Right lobe of liver (tissue), 4 donors: ENCODE results near the gene ADPRHL1.

Source experiments
- POLR2A ChIP-seq: fragments of 450-650 bp; IDR thresholded peaks from one replicate; pipeline ENCODE4 v1.6.1; 2017; ENCODE audit warnings: antibody characterized with exemption, mild to moderate bottlenecking
- TF ChIP-seq, protein P1 (sequence below), 4 donors: fragments of 200-600 bp in 3 of 4; fragments of 450-650 bp in 1 of 4; IDR thresholded peaks; one replicate each; pipeline versions ENCODE4 v1.5.1 to v1.8.0; 2016 to 2022; ENCODE audit warnings: antibody characterized with exemption in 4 of 4, mild to moderate bottlenecking in 2 of 4
- donor health status: DM: no; HTN: no; CAD: no.
- donor health status: DM: no; HTN: no; CAD: no.
- donor health status: DM: no; HTN: yes; CAD: no.

DNA sequence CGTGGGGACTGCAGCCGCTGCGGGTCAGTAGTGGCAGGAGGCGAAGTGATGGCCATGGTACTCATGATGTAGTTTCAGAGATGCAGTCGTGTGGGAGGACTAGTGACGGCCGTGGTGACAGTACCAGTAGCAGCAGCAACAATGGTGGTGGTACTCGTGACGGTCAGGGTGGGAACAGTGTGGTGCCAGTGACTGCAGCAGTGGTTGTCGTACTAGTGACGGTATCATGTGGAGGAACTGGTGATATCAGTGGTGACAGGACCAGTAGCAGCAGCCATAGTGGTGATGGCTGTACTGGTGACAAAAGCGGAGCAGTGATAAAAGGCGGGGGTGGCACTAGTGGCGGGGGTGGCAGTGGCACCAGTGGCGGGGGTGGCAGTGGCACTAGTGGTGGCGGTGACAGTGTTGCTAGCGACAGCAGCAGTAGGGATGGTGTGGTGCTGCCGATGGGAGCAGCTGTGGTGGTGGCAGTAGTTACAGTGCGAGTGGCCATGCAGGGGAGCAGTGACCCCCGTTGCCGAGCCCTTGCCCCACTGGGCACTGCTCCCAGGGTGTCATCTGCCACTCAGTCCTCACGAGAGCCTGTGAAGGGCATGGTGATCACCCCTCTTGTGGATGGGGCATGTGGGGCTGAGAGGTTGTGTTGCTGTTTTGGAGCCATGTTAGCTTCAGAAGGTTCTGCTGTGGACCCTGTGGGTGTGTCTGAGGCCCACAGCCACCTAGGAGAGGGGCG, 22.7 kb downstream of the ADPRHL1 start:
- no peak for TF ChIP-seq POLR2A
- TF ChIP-seq, protein P1, sequence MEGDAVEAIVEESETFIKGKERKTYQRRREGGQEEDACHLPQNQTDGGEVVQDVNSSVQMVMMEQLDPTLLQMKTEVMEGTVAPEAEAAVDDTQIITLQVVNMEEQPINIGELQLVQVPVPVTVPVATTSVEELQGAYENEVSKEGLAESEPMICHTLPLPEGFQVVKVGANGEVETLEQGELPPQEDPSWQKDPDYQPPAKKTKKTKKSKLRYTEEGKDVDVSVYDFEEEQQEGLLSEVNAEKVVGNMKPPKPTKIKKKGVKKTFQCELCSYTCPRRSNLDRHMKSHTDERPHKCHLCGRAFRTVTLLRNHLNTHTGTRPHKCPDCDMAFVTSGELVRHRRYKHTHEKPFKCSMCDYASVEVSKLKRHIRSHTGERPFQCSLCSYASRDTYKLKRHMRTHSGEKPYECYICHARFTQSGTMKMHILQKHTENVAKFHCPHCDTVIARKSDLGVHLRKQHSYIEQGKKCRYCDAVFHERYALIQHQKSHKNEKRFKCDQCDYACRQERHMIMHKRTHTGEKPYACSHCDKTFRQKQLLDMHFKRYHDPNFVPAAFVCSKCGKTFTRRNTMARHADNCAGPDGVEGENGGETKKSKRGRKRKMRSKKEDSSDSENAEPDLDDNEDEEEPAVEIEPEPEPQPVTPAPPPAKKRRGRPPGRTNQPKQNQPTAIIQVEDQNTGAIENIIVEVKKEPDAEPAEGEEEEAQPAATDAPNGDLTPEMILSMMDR (IDR thresholded peaks at IDR 0.05), result no peak
